ENCODE results near the gene TMPRSS4.

GRCh38 chr11:118136341-118136740 is 59.5 kb downstream of the TMPRSS4 start:
- TF ChIP-seq, protein P1, sequence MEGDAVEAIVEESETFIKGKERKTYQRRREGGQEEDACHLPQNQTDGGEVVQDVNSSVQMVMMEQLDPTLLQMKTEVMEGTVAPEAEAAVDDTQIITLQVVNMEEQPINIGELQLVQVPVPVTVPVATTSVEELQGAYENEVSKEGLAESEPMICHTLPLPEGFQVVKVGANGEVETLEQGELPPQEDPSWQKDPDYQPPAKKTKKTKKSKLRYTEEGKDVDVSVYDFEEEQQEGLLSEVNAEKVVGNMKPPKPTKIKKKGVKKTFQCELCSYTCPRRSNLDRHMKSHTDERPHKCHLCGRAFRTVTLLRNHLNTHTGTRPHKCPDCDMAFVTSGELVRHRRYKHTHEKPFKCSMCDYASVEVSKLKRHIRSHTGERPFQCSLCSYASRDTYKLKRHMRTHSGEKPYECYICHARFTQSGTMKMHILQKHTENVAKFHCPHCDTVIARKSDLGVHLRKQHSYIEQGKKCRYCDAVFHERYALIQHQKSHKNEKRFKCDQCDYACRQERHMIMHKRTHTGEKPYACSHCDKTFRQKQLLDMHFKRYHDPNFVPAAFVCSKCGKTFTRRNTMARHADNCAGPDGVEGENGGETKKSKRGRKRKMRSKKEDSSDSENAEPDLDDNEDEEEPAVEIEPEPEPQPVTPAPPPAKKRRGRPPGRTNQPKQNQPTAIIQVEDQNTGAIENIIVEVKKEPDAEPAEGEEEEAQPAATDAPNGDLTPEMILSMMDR (IDR thresholded peaks at IDR 0.05): no peak
- no peak for TF ChIP-seq EP300 (IDR thresholded peaks at IDR 0.05)
- no peak for TF ChIP-seq POLR2A (IDR thresholded peaks at IDR 0.05)
